SH-SY5Y (cell line): ENCODE results near the gene RPL11.

ENCODE experiments used
- GATA2 ChIP-seq: IDR thresholded peaks from 2 replicates; pipeline ENCODE4 v1.6.1; 2011; ENCODE audit warnings: mild to moderate bottlenecking, low read depth, low read length
- GATA3 ChIP-seq: IDR thresholded peaks from 2 replicates; pipeline ENCODE4 v1.6.1; 2011; ENCODE audit warnings: low read depth, mild to moderate bottlenecking, low read length, moderate library complexity

The RPL11 gene

DNA sequence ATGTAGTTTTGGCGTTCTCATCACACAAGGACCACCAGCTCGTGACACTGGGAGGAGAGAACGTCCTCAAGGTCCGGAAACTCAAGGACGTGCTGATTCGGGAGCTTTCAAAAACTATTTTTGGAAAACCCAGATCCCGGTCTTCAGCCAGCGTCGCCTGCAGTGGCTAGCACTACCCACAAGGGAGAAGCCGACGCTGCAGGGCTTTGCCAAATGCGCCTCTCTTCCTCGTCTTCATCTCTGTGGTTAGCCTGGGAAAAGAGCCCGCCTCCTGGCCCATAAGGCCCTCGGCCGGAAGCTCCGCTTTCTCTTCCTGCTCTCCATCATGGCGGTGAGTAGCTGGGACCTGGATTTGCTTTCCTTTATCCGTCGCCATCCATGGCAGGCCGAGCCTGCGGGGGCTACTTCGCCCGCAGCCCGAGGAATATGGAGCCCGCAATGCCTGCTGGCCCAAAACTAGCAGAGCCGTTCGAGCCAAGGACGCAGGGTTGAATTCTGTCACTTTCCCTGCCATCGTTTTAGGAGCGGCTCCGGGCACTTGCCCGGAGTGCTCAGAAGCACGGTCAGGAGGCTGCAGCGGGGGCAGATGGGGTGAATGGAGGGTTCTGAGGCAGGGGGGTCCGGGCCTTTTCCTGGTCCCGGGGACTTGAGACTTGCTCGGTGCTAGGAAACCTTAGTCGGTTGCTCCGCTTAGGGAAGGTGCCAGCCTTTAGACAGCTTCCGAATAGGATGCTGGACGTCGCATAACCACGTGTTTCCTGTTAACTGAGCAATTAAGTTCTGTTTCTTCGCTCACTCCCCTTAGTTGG, at the start of gene RPL11:
Gene RPL11, plus strand, starts transcription at position 308 of the 809 bp plus-strand sequence. Its CDS starts 18 bp downstream, at position 326.
- TF ChIP-seq GATA3 (no peak), GATA2 (no peak)

DNA sequence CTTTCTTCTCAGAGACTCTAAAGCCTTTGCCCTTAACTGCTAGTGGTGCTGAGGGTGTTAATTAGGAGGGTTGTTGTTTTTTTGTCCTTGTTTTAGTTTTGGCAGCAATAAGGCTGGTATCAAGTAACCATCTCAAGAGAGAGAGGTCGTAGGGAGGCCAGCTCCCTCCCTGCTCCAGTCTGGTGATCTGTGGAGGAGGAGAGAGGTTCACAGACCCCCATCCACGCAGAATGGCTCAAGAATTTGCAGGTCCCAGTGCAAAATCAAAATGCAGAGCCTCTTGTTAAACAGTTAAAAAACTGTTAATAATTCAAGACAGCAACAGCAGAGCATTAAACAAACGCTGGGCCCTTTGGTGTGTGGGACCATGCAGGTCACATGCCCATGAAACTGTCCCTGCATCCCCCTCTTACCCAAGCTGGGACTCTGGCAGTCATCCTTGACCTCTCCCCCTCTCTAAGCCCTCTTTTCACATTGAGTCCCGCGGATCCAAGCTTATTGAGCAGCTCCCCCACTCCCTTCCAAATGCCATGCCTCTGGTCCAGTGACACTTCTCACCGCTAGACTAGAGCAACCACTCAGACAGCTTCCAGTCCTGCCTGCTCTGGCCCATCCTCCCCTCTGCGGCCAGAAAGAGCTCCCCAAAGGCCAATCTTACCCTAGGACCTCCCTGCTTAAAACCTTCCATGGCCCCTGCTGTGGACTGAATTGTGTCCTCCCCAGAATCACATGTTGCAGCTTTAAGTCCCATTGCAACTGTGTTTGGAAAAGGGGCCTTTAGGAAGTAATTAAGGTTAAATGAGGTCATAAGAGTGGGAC, 47.7 kb upstream of the RPL11 start:
- TF ChIP-seq GATA3 (no peak), GATA2 (no peak)

DNA sequence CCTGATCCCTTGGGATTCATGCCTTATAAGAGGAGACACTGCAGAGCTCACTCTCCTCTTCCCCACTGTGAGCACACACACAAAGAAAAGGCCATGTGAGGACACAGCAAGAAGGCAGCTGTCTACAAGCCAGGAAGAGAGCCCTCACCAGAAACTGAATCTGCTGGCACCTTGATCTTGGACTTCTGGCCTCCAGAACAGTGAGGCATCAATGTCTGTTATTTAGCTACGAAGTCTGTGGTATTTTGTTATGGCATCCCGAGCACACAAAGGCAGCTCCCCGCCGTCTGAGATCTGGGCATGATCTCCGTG, 47.1 kb upstream of the RPL11 start:
- TF ChIP-seq GATA2 (no peak), GATA3 (no peak)

- TF ChIP-seq GATA2 = no peak
- TF ChIP-seq GATA3 = no peak
These were observed 46.3 kb upstream of the RPL11 start for GRCh38 chr1:23645338-23645737.

DNA sequence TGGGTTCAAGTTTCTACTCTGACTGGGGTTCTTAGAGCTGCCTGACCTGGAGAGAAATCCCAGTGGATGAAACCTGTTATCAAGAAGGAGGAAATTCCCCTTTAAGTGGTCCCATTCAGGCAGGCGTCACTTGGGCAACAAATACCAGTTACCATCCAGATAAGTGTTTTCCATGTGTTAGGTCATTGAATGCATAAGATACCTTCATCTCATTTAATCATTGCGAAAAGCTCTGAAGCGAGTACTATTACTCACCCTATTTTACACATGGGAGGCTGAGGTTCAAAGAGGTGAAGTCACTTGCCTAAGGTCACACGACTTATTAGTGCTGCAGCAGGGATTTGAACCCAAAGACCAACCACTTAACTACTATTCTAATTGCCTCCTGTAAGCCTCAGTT, 45.5 kb upstream of the RPL11 start:
- TF ChIP-seq GATA3 (no peak), GATA2 (no peak)

DNA sequence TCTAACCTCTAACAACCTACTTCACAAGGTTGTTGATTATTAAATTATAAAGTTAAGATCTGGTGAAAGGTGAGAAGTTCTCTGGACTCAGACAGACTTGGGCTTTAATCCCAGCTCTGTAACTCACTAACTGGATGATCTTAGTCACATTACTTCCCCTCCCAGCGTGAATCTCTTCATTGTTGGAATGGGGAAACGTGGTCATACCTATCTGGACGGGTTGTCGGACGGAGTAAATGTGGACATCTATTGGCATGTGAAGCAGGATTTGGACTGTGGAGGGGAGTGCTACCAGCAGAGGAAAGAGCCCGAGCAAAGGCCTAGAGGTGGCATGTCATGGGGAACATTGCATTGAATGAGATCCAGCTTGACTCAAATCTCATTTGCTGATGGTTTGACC, 45.1 kb upstream of the RPL11 start:
- TF ChIP-seq GATA2 (no peak), GATA3 (no peak)

- TF ChIP-seq GATA2 (no peak), GATA3 (no peak)
These were observed 43.0 kb upstream of the RPL11 start for GRCh38 chr1:23648576-23648975.

DNA sequence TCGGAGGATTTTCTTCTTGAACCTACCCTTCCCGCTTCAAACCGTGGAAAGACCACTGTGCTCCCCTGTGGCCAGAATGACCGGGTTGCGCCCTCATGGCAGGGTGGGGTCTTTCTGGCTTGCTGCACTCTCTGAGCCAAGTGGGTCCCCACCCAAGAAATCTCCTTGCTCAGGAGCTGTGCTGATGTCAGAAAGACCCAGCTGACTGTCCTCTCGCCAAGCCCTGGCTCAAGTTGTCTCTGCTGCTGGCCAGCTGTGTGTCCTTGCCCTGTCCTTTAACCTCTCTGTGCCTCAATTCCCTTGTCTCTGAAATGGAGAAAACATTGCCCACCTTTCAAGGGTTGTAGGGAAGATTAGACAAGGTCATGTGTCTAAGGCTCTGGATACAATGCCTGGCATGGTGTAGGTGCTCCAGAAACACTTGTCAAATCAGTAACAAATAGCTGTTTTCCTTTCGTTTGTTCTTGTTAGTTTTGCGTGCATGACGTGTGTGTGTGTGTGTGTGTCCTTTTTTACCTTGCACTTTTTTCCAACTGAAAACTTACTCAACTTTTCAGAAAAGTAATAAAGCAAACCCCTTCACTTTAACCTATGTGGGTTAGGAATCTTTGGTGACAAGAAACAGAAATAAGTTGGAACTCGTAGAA, 41.1 kb upstream of the RPL11 start:
- TF ChIP-seq GATA3 (no peak), GATA2 (no peak)

DNA sequence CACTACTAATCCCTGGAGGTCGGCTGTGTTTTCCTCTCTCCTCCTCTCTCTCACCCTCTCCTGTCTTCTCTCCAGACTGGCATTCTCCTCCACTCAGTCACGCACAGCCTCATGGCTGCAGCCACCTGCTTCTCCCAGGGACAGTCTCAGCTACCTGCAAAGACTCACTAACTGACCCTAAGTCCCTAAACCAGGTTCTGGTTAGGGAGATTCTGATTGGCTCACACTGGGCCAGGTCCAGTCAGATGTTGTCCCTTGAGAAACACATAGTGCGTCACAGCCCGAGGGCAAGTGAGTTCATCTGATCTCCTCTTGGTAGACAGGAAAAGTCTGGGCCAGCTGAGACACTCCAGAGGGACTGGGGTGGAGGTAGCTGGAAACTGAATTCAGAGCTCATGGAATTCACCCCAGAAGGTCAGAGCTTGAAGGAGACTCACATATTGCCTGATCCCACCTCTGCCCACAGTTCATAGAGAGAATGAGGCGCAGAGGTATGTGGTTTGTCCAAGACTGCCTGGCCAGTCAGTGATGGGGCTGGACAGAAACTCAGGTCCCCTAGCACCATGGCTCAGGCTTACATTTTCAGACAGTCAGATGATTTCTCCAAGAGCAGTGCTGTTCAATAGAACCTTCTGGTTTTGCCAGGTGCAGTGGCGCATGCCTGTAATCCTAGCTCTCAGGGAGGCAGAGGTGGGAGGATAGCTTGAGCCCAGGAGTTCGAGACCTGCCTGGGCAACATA, 40.4 kb upstream of the RPL11 start:
- TF ChIP-seq GATA2 (no peak), GATA3 (no peak)

DNA sequence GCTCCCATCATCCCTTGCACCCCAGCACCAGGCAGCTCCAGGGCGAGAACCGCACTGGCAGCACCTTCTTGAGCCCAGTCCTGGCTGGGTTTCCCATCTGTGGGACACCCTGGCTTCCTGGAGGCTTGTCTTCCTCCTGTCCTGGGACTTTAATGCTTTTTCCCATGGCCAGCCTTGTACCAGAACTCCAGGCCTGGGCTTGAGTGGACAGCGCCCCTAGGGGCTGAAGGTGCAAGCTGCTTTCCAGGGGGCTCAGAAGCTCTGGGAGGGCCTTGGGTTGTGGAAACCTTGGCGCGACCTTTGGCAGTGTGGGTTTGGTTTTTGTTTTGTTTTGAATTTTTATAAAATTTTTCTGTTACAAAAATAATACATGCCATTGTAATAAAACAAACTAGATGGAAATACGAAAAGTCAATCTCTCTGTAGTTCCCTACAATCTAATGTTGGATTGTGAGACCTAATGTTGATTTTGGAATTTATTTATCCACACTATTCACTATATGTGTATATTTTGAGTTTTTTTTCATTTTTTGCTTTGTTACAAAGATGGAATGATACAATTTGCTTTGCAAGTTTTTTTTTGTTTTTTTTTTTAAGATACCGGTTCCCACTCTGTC, 33.8 kb upstream of the RPL11 start:
- TF ChIP-seq GATA3 (no peak), GATA2 (no peak)

- TF ChIP-seq GATA3 = no peak
- no peak for TF ChIP-seq GATA2
These were observed 30.9 kb upstream of the RPL11 start for GRCh38 chr1:23660671-23661070.

- TF ChIP-seq GATA2 (no peak), GATA3 (no peak)
These were observed 29.7 kb upstream of the RPL11 start for GRCh38 chr1:23661887-23662286.
